Psoas muscle (tissue), 8 donors: ENCODE measurements around the gene NEU1. TPM values are rescaled to one million over a fixed set of nuclear protein-coding genes. Genes with fewer than 3 reads are reported as not detected.

Experiments
- ATAC-seq, 4 donors: fragments of 200-7000 bp; cut with Tn5 transposase; one replicate each; pipeline ENCODE4 v1.9.1; 2020; ENCODE audit warnings: moderate library complexity in 3 of 4, mild to moderate bottlenecking in 2 of 4
- DNase-seq, 2 donors: peaks; one replicate each; pipeline ENCODE4 v3.0.0-alpha.2; 2020
- H3K27ac ChIP-seq: fragments of 200-600 bp; one replicate; pipeline ENCODE4 v1.8.0; 2022
- H3K27me3 ChIP-seq, 3 donors: fragments of 200-600 bp in 1 of 3; one replicate each; pipeline versions ENCODE4 v1.6.1 to v1.8.0; 2013 to 2022; ENCODE audit warnings: low read length in 2 of 3, mild to moderate bottlenecking in 2 of 3, moderate library complexity in 1 of 3; ENCODE audit not compliant: insufficient read depth in 3 of 3
- H3K36me3 ChIP-seq, 2 donors: fragments of 200-600 bp in 1 of 2; one replicate each; pipeline versions ENCODE4 v1.6.1 to v1.8.0; 2013 to 2022; ENCODE audit warnings: low read depth in 1 of 2, mild to moderate bottlenecking in 1 of 2, moderate library complexity in 1 of 2; ENCODE audit not compliant: insufficient read depth in 1 of 2
- H3K4me1 ChIP-seq: fragments of 200-600 bp; one replicate; pipeline ENCODE4 v1.8.0; 2022
- H3K4me3 ChIP-seq: fragments of 200-600 bp; one replicate; pipeline ENCODE4 v1.8.0; 2022; ENCODE audit warnings: mild to moderate bottlenecking
- H3K9me3 ChIP-seq: fragments of 200-600 bp; one replicate; pipeline ENCODE4 v1.8.0; 2022
- WGBS, 3 donors: extraction: QIAGEN DNeasy Blood & Tissue Kit; methylation state at CpG; one replicate each; pipeline versions ENCODE4 v1.1.6 to v1.1.7; 2013; 5-methylcytosine and 5-hydroxymethylcytosine counted together
- intact Hi-C, 2 donors: fragments of 100-400 bp; cut with DNase I; formaldehyde crosslinking; loops; one replicate each; pipeline versions ENCODE4 v1.11.0 to v1.14.2; 2022
- polyA plus RNA-seq, 3 donors: library from polyadenylated mRNA; stranded (reverse); fragments of 200-250 nt; gene quantifications; one replicate each; pipeline ENCODE4 v1.2.3, GENCODE V29; 2013
- total RNA-seq, 4 donors: library from RNA; stranded (reverse); fragmentation: NEBNext Ultra II Directional in 2 of 4; extraction: Animal tissue kit (Norgen Biotek cat#: 25700) in 2 of 4; gene quantifications; one replicate each; pipeline versions ENCODE4 v1.2.1 to v1.2.4, GENCODE V29; 2021 to 2023
- TF ChIP-seq, protein P1 (sequence below): fragments of 200-600 bp; IDR thresholded peaks from one replicate; pipeline ENCODE4 v1.8.0; 2022; ENCODE audit warnings: antibody characterized with exemption
- donor health status: healthy with polysubstance abuse.
- donor health status: DM: no; HTN: no; CAD: no; lungs with moderate emphysema.
- donor health status: Bipolar disorder and iron deficiency.
- donor health status: healthy.
- donor health status: DM: yes; HTN: yes; CAD: no.
- donor health status: DM: no; HTN: no; CAD: no.
- donor health status: DM: no; HTN: no; CAD: no.
- donor health status: DM: yes; HTN: yes; CAD: no.

Gene NEU1
- total and polyA plus RNA-seq, 7 donors = 14.2 to 39.8 (median 20.6) TPM

DNA sequence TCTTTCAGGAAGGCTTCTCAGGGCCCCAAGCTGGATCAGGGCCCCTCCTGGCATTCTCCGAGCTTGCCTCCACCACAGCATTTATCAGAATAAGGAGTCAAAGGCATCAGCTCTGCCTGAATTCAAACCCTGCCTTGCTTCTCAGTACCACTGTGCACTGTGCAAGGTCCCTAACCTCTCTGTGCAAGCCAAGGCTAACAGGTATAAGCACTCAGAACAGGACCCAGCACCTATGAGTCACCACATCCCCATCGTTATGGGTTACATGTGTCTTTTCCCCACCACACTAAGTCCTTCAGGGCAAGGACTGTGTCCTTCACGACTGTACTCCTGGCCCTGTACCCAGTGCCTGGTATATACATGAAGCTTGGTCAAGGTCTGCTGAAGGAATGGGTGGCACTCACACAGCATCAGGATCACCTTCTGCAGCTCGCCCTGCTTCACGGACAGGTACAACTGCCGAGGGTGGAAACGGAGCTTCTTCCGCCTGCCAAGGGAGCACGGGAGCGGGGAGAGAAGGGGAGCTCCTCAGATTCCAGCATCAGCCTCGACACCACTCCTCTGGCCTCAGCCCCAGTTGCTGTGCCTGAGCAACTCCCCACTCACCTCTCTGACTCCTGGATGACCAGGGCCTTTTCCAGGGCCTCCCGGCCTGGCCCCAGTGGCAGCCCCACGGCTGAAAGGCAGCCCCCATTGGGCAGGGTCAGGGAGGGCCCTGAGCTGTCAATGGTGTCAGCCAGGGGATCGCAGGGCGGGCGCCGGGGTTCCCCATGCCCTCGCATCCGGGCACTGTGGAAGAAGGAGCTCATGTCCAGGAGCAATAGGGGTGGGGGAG, 24.8 kb upstream of the NEU1 start:
- intact Hi-C loops = loop anchor here in 1 of 2 donors (10.0 kb wide), 1 partner anchor 203 kb away; the partner anchor contains the start of gene LY6G5C
- DNase-seq = no peak
- Histone ChIP-seq H3K4me1 (no peaks in the 10 kb centered on the region), H3K27ac (no peak overlapping the region), H3K4me3 (no peak overlapping the region), H3K36me3 (peaks cover 0 to 96% of the 10 kb centered on the region in 2 donors), H3K9me3 (no peaks in the 10 kb centered on the region), H3K27me3 (no peaks in the 10 kb centered on the region)
- ATAC-seq = no peak
- 89 to 90% (median 90%) methylated on average over 19 of the region's 19 CpGs for WGBS, 3 donors
- TF ChIP-seq, protein P1, sequence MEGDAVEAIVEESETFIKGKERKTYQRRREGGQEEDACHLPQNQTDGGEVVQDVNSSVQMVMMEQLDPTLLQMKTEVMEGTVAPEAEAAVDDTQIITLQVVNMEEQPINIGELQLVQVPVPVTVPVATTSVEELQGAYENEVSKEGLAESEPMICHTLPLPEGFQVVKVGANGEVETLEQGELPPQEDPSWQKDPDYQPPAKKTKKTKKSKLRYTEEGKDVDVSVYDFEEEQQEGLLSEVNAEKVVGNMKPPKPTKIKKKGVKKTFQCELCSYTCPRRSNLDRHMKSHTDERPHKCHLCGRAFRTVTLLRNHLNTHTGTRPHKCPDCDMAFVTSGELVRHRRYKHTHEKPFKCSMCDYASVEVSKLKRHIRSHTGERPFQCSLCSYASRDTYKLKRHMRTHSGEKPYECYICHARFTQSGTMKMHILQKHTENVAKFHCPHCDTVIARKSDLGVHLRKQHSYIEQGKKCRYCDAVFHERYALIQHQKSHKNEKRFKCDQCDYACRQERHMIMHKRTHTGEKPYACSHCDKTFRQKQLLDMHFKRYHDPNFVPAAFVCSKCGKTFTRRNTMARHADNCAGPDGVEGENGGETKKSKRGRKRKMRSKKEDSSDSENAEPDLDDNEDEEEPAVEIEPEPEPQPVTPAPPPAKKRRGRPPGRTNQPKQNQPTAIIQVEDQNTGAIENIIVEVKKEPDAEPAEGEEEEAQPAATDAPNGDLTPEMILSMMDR = no peak

DNA sequence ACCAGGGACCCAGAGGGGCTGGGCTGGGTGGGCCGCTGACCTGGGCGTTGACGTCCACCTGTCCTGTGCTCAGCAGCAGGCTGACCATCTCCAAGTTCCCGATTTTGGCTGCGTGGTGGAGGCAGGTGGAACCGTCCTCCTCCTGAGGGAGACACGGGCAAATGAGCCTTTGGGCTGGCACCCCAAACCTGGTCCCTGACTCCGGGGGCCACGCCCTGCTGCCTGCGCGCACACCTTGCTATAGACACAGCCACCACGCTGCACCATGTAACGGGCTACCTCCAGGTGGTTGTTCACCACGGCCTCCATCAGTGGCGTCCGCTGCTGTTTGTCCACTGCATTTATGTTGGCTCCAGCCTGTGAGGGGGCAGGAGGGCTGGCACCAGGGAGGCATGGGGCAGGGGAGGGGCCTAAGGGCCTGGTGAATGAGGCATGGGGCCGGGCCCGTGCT, 23.9 kb upstream of the NEU1 start:
- Histone ChIP-seq H3K27me3 (no peaks in the 10 kb centered on the region), H3K4me1 (no peaks in the 10 kb centered on the region), H3K4me3 (no peak overlapping the region), H3K9me3 (no peaks in the 10 kb centered on the region), H3K27ac (no peak overlapping the region), H3K36me3 (peaks cover 2 to 95% of the 10 kb centered on the region in 2 donors)
- TF ChIP-seq, protein P1 = no peak
- intact Hi-C loops = loop anchor here in 1 of 2 donors (10.0 kb wide), 1 partner anchor 202 kb away; the partner anchor contains the start of gene LY6G5C
- no peak for ATAC-seq
- DNase-seq = peak in 1 of 2 donors; percentile 45
- WGBS, 3 donors = 87 to 91% (median 91%) methylated on average over 16 to 18 of the region's 18 CpGs

DNA sequence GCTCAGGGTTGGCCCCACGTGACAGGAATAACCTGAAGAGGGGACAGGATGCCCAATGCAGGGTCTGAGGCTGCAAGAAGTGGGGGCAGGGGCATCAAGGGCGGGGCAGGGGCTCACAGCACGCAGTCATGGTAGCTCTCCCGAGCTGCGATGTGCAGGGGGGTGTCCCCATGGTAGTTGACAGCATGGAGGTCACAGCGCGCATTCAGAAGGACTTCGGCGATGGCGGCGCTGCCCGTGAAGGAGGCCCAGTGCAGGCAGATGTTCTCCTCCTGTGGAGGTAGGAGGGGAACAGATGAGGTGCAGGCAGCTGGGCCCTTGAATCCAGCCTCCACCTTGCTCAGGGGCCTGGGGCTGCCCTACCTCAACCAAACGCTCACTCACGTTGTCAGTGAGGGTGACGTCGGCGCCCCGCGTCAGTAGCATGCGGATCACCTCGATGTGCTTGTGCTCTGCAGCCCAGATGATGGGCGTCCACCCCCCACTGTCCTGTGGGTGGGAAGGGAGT, 22.0 kb upstream of the NEU1 start:
- H3K9me3 ChIP-seq = no peaks in the 10 kb centered on the region
- WGBS, 3 donors = 94 to 95% (median 94%) methylated on average over 22 of the region's 22 CpGs
- DNase-seq = peak in 1 of 2 donors; percentile 57
- no peak overlapping the region for H3K4me3 ChIP-seq
- TF ChIP-seq, protein P1 = no peak
- H3K4me1 ChIP-seq = no peaks in the 10 kb centered on the region
- no peaks in the 10 kb centered on the region for H3K27me3 ChIP-seq
- peaks cover 2 to 96% of the 10 kb centered on the region in 2 donors for H3K36me3 ChIP-seq
- no peak for ATAC-seq
- no peak overlapping the region for H3K27ac ChIP-seq
- intact Hi-C loops = loop anchor here in 1 of 2 donors (10.0 kb wide), 1 partner anchor 200 kb away; the partner anchor contains the start of gene LY6G5C

DNA sequence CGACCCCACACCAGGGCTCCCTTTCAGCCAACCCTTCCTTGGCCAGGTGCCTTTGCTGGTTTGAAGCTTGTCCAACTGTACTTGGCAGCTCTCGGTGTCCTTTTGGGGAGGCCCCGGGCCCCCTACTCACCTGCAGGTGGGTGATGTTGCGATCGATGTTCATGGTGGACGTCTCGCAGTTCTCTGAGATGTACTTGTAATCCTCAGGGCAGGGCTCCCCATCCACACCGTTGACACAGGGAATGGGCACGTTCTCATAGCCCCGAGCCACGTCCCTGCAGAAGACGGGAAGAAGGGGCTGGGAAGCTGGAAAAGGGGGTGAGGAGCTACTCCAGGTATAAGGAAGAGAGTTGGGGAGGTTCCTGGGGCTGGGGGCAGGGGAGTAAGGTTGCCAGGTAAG, 21.1 kb upstream of the NEU1 start:
- Histone ChIP-seq H3K4me1 (no peaks in the 10 kb centered on the region), H3K27me3 (no peaks in the 10 kb centered on the region), H3K27ac (no peak overlapping the region), H3K36me3 (peaks cover 2 to 89% of the 10 kb centered on the region in 2 donors), H3K4me3 (no peak overlapping the region), H3K9me3 (no peaks in the 10 kb centered on the region)
- ATAC-seq (no peak), DNase-seq (no peak)
- 88 to 91% (median 89%) methylated on average over 12 of the region's 12 CpGs for WGBS, 3 donors
- TF ChIP-seq, protein P1 = no peak
- intact Hi-C loops = loop anchor here in 1 of 2 donors (10.0 kb wide), 1 partner anchor 199 kb away; the partner anchor contains the start of gene LY6G5C
